Cardiac septum (tissue), 1 donor: Measurements from ENCODE around the gene METTL26. TPM values are rescaled to one million over a fixed set of nuclear protein-coding genes. Genes with fewer than 3 reads are reported as not detected.
A peak's percentile ranks its signal among the peaks of the same experiment; 100 is the strongest.

Experiments used
- DNase-seq: peaks from one replicate; pipeline ENCODE4 v3.0.0-alpha.2; 2020; ENCODE audit warnings: low spot score
- intact Hi-C: fragments of 100-400 bp; cut with DNase I; formaldehyde crosslinking; loops from one replicate; pipeline ENCODE4 v1.14.0; 2022
- total RNA-seq: library from RNA; stranded (reverse); fragmentation: NEBNext Ultra II Directional; extraction: Animal tissue kit (Norgen Biotek cat#: 25700); gene quantifications from one replicate; pipeline ENCODE4 v1.2.1, GENCODE V29; 2021
- donor health status: DM: no; HTN: no; CAD: no.

METTL26 gene
- total RNA-seq, 1 donor from 2014 or later: 47.7 TPM

DNA sequence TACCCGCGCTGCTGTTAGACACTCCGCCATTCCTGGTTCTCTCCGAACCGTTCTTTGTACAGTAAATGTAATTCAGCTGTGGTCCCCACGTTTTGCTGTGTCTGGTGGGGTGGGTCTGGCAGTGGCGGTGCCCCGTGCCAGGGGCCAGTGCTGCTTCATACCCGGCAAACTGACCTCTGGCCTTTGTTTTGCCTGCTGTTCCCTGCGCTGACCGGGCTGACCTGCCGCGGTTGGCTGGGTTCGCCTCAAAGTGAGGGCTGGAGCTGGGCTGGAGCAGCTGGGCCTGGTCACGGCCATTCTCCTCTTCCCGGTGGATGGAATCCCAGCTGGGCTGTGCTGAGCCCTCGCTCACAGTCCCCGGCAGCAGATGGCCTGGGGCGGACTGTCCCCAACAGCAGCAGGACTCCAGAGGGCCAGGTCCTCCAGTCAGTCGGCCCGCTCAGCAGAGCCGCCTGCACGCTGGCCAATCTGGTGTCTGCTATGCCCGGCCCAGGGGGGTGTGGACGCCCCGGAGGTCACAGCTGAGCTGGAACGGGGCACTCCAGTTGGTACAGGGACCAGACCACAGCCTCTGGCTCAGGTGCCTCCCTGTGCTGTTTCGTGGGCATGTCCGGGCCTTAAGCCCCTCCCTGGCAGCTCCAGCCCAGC is 6.8 kb downstream of the METTL26 start:
- intact Hi-C loops: no loop called here
- no peak for DNase-seq

DNA sequence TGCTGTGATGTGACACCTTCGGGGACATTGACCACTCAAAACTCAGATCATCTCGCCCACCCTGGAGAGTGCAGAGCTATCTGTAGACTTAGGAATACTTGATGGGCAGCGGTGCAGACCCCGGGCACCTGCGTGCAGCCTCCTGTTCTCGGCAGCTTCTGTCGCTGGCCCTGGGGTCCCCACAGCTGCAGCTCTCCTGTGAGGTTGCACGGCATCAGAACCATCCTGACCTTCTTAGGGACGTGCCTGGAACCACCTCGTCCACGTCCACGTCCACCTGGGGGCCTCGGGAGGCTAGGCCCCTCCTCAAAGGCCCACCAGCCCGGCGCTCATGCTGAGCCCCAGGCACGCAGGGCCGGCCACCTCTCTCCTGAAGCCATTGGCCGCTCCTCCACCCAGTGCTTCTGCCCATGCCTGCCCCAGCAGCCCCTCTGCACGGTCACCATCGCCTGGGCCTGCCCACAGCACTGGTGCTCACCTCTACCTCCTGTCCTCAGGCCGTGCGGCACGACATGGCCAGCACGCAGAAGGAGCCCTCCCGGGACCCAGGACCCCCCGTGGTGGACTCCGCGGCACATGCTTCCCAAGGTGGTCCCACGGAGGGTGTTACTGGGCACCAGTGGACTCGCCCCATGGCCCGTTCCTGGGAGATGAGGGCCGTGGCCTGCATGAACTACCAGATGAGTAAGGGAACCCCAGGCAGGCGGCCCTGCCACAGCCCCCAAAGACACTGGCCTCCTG is 7.6 kb downstream of the METTL26 start:
- no peak for DNase-seq
- intact Hi-C loops: no loop called here

DNA sequence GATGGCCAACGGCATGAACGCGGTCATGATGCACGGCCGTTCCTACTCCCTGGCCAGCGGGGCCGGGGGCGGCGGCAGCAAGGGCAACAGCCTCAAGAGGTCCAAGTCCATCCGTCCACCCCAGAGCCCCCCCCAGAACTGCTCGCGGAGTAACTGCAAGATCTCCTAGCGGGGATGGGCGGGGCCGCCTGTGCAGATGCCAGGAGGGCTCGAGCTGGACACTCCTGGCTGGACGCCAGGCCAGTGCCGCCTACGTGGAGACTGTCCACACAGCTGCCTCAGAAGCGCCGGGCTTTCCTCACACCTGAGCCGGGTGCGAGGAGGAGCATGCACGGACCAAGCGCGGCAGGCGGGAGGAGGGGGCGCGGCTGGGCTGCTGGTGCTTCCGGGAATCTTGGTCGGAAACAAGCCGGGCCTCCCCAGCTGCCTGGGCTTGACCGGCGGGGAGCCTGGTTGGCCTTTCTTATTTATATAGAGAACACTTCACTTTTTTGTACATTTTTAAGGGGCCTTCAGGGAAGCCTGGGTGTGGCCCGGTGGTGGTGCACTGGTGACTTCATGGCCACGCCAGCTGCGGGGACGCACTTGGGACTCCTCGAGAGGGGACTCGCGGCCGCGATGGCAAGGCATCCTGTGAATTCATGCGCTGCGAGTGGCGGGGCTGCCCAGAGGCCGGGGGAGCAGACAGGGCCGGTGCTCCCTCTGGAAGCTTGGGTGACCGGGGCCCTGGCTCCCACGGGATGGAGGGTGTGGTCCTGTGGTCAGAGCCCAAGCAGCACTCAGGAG is 8.5 kb downstream of the METTL26 start:
- DNase-seq: no peak
- intact Hi-C loops: no loop called here

DNA sequence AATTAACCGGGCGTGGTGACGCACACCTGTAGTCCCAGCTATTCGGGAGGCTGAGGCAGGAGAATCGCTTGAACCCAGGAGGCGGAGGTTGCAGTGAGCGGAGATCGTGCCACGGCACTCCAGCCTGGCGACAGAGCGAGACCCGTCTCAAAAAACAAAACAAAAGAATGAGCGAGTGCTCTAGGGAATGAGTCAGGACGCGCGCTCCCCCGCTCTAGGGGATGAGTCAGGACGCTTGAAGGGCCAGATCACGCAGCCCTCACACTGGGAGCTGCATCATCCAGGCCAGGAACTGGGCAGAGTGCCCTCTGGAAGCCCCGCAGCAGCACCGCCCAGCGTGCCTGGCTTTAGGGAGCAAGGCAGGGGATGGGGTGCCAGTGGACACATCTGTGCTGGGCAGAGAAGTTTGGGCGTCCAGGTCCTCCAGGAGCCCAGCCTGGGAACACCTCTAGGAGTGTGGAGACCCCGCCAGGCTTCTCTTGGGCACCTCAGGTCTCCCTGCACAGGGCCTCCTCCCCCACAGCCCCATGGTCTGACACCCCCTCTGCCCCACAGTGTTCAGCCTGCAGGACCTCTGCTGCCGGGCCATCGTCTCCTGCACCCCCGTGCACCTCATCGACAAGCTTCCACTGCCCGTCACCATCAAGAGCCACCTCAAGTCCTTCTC is 9.2 kb downstream of the METTL26 start:
- intact Hi-C loops: no loop called here
- DNase-seq: no peak

DNA sequence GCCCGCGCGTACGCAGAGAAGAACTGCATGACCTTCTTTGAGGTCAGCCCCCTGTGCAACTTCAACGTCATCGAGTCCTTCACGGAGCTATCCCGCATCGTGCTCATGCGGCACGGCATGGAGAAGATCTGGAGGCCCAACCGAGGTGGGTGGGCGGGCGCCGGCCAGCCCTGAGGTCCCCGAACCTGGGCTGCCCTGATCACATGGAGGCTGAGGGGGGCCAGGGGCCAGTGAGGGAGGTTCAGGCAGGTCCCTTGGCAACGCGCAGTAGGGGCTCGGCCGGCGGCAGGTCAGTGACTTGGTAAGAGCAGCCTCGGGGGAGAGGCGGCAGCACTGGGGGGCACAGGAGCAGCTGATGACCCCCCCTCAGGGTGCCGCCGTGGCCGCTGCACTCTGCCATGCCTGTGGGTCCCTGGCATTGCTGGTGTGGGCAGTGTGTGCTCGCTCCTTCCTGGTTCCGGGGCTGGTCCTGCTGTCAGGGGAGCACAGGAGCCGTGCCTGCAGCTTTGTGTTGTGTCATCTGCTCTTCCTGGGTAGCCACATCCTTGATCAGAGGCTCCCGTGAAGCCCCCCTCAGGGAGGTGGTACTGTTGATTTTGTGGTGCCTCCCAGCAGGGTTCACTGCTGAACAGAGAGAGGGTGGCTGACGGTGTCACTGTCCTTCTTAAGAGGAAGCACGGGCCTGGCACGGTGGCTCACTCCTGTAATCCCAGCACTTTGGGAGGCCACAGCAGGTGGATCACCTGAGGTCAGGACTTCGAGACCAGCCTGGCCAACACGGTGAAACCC is 9.9 kb downstream of the METTL26 start:
- intact Hi-C loops: no loop called here
- peak; percentile 75 for DNase-seq

DNA sequence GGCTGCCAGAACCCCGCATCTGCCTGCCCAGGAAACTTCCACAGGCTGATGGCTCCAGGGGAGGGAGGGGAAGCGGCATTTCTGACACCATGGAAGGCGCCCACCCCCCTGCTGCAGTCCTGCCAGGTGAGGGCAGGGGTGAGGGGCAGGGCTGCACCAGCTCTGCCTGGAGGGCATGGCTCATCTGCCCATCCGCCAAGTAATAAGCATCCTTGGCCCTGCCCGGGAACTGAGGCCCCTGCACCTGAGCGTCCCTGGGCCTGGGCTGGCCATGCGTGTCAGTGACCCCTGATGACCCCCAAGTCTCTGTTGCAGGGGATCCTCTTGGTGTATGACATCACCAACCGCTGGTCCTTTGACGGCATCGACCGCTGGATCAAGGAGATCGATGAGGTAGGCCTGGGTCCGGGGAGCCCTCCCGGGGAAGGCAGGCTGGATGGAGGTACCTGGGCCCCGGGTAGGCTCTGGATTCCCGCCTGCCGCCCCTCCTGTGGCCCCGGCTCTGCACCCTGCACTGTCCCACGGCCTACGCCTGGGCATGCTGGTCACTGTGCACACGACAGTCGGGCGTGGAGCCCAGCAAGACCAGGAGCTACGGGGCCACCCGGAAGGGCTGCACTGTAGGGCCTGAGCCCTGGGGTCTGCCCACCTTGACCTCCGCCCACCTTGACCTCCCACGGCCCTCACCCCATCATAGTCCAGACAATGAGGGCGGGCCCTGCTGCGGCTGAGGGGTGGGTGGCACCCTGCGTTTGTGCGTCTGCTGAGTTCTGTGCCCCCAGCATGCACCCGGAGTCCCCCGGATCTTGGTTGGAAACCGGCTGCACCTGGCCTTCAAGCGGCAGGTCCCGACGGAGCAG is 10.8 kb downstream of the METTL26 start:
- DNase-seq: no peak
- intact Hi-C loops: no loop called here

DNA sequence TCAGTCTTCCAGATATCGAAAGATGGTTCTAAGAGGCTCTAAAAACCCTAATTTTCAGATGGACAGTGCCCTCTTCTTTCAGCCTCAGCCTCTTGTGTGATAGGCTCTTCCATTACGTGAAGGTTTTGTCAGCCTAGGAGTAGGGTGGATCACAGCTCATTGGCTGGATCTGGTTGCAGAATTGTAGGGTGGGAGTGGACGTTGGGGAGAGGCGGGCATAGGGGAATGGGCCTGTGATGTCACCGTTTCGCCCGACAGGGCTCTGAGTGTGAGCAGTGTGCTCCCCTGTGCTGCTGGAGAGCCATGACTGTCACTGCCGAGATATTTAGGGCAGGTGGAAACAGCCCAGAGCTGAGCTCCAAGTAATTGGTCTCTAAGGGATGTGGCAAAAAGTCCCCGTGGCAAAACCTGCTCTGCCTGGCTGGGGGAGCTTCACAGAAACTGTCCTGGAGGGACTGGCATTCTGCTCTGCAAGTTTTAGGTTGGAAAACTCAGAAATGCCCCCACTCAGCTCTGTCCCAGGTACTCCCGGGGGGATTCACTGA is 11.5 kb downstream of the METTL26 start:
- intact Hi-C loops: no loop called here
- DNase-seq: no peak

DNA sequence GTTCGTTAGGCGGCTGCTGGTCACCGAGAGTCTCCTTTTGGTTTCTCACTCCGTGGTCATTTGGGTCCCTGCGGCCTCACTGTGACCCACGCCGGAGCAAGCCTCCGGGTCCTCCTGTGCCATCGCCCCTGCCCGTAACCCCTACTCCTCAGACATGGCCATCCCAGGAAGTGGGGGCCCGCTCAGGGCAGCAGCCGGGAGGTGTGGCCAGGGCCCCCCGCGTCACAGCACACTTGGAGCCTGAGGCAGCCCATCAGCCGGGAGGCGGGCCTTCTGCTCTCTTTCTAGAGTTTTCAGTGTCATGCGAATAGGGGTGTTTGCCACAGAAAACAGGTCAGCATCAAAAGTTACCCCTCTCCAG is 13.2 kb downstream of the METTL26 start:
- intact Hi-C loops: no loop called here
- DNase-seq: no peak

DNA sequence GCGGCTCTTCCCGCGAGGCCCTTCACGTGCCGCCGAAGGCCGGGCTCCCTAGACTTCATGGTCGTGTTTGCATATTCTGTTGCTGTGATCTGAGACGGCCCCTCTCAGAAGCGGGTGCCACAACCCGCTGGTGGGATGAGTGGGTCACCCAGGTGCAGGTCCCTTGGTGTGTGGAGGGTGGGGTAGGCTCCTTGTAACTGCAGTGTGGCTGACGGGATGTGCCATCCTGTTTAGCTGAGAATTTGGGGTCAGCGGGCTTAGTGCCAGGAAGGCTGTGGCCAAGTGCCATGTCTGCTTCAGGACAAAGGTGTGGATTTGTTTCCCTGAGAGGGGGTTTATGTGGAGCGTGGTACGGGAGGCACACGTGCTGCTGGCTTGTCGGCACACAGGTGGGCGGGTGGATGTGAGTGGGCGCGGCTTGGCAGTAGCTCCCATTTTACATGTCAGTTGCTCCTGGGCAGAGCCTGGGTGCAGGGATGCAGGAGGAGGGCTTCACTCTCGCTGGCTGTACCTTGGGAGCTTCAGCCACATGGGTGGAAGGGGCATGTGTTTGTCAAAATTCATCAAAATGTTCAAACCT is 14.5 kb downstream of the METTL26 start:
- intact Hi-C loops: no loop called here

DNA sequence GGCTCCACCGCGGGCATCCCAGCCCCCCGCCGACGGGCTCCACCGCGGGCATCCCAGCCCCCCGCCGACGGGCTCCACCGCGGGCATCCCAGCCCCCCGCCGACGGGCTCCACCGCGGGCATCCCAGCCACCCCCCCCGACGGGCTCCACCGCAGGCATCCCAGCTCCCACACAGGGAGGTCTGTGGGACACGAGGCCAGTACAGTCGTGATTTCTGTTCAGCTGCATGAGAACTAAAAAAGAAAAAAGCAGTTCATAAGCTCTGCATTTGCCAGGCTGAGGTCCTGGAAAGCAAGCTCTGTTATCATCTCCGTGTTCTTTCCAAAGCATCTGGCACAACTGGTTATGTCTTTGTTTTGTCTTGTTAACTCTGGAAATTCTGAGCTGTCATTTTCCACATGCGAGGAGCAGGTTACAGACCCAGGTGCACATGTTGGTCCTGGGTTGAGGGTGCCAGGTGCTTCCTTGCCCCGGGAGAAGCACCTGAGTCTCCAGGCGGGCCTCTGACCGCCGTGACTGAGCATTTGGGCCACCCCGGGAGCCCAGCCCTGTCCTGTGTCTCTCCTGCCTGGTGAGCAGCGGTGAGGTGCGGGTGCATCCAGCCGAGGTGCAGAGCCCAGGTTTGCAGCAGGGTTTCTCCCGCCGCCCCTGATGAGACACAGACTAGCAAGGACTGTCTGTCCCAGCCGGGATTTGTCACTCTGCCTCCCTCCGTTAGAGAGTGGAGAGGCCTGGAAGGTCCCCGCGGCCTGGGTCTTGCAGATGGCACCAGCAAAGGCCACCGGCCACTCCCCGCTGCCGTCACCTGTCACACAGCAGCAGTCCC is 15.2 kb downstream of the METTL26 start:
- intact Hi-C loops: no loop called here
- no peak for DNase-seq

More for the DNA sequence above, 14.5 kb downstream of the METTL26 start:
- DNase-seq: no peak

DNA sequence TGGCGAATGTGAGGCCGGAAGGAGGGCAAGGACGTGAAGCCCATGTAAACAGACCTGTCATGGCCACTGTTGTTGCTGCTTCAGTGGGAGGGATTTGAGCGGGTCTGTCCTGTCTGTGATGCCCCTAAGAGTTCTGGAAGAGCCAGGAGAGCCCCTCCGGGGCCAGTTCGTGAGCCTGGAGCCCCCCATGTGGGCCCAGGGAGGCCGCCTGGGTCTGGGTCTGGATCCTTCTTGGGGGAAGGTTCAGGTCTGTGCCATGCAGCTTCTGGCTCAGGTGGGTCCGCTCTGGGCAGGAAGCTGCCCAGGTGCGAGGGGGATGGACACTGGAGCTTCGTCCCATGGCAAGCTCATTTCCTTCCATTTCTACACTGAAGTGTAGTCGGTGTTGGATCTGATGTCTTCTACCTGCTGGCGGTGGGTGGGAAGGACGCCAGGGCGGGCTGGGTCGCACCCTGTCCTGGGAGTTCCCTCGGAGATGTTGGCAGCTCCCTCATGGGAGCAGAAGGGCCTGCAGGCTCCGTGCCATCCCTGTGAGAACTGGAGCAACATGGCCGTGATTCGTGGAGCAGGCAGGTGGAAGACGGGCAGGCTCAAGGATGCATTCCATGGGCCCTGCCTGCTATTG is 16.5 kb downstream of the METTL26 start:
- intact Hi-C loops: no loop called here
- DNase-seq: no peak

DNA sequence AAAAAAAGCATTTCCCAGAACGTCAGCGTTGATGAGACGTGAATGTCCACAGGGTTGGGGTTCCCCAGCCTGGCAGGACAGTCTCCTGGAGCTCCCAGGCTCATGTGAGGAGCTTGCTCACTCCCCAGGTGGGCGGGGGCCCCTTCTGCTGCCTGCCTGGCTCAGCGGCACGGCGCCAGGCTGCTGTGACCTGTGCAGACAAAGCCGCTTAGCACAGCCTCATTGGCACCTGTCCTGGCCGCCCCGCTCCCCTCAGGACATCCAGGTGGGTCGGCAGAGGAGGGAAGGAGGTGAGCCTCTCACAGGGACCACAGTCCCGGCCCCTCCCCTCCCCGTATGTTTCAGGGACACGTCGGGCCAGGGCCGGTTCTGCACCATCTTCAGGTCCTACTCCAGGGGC is 18.2 kb downstream of the METTL26 start:
- no peak for DNase-seq
- intact Hi-C loops: no loop called here

DNA sequence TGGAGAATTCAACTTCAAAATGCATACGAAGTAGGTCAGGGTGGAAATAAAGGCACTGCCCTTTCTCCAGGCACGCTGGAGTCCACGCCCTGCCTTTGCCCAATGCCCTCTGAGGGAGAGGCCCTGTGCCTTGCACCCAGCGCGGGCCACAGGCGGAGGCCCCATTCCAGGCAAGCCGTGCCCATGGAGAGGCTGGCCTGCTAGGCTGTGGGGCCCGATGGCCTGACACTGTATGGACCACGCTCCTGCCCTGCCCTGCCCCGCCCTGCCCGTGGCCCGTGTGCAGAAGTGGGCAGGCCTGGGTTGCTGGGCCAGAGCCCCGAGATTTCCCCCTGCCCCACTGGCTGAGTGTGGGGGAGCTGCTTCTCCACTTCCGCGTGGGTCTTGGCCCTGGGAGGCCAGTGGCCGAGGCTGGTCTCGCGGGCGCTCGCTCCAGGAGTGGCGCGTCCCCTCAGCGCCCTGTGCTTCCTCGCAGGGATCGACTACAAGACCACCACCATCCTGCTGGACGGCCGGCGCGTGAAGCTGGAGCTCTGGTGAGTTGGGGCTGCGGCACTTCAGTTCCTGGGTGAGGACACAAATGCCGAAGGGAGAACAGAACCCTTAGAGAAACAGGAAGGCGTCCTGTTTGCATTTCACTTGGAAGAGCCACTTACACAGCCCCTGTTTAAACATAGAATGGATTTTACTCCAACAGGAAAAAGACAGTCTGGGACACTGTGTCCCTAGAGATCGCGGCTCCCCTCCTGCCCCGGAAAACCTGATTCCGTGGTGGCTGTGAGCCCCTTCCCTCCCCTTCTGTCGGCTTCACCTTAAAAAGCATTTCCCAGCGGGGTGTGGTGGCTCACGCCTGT is 19.1 kb downstream of the METTL26 start:
- intact Hi-C loops: no loop called here
- no peak for DNase-seq

DNA sequence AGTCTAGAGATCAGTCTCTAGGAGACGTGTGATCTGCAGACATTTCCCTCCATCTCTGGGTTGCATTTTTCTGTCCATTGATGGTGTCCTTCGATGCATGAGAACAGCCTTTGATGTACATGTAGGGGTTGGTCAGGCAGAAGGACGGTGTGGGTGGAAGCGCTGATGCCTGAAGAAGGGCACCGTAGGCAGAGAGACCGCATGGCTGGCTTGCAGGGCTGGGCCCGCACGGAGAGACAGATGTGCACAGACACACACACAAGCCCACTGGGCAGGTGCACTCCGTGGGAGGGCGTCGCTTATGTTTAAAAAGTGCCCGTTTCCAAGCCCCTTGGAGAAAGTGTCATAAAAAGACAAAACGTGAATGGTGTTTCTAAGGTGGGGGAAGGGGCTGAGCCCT is 21.0 kb downstream of the METTL26 start:
- intact Hi-C loops: no loop called here
- no peak for DNase-seq

DNA sequence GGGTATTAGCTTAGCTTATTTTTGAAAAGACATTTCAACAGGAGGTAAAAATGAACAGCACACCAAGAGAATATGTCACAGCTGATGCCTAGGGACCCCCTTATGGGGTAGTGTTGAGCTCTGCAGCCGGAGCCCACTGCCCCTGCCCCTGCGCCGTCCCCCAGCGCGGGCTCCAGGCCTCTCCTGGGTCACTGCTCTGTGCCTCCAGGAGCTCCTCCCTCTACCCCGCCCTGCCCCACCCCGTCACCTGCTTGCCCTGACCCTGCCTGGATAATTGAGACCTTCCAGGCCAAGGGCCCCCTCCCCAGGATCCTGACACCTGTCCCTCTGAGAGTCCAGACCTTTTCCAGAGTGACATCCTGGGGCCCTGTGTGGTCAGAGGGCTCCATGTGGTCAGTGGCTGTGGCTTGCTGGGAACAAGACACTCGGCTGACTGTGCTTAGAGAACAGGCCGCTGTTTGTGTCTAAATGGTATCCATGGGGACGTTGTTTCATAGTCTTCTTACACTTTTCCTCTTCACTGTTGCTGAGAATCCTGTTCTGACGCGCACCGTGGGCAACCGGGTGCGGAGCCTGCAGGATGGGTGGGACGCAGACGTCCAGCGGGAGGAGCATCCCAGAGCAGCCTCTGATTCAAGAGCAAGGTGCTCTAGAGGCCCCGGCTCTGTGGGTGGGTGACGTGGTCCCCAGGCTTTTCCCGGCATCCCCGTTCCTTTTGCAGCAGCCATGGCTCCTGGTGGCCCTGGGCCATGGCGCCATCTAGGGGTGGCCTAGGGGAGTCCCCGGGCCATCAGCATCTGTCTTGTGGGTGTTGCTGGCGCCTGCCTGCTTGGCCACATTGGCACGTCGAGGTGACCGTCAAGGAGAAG is 25.4 kb downstream of the METTL26 start:
- DNase-seq: no peak
- intact Hi-C loops: no loop called here
